NT2/D1 (cell line): ENCODE measurements around the gene ZNF511.

ENCODE experiments used
- SUZ12 ChIP-seq: IDR thresholded peaks from 2 replicates; pipeline ENCODE4 v1.6.1; 2011; ENCODE audit not compliant: insufficient read length, insufficient read depth; ENCODE audit errors: extremely low read depth
- YY1 ChIP-seq: IDR thresholded peaks from 2 replicates; pipeline ENCODE4 v1.6.1; 2011; ENCODE audit not compliant: insufficient read length, insufficient read depth
- ZNF274 ChIP-seq: IDR thresholded peaks from 2 replicates; pipeline ENCODE4 v1.6.1; 2011; ENCODE audit warnings: mild to moderate bottlenecking, low read depth, low read length

DNA sequence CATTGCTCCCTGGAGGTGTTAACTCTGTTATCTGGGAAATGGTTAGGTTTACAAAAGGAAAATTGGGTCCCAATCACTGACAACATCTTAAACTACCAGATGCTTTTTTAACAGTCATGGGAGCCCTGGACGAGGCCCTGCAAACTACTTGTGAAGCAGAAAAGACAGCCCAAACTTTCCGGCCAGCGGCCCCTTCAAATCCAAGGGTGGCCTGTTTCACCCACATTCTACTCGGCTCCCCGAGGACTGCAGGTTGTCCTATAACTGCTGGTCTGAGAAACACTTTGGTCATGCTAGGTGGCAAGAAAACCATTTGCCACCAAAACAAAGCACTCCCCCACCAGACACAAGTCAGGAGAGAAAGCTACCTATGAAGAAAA lies 2.6 kb upstream of the ZNF511 start:
- no peak for TF ChIP-seq ZNF274
- no peak for TF ChIP-seq YY1
- TF ChIP-seq SUZ12, result no peak
